GM19193 (cell line): ENCODE data around the gene GNMT.

Experiments used
- POLR2A ChIP-seq: IDR thresholded peaks from 4 replicates; pipeline ENCODE4 v1.6.1; 2011; ENCODE audit not compliant: insufficient read depth, insufficient read length; ENCODE audit errors: extremely low read depth

Gene GNMT

DNA sequence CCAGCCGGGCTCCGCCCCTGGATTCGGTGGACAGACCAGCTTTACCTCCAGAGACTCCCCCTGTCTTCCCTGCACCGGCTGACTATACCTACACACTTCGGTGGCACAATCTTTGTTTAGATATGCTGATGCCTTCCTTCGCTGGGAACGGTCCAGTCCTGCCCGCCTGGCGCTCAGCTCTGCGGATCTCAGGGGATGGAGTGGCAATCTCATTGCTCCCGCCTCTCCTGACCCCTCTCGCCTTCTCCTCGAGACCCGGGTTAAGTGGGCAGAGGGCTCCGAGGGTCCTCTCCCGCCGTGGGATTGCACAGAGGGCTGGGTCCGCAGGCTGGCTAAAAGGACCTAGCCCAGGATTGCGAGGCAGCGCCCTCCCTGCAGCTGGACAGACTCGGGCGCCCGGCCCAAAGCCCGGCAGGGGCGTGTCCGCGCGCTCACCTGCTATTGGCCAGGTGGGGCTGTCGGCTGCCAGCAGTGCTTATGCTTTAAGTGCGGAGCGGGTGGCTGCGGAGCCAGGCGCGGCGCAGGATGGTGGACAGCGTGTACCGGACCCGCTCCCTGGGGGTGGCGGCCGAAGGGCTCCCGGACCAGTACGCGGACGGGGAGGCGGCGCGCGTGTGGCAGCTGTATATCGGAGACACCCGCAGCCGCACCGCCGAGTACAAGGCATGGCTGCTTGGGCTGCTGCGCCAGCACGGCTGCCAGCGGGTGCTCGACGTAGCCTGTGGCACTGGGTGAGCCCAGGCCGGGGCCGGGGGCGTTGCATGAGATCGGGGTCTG is at the start of gene GNMT:
Gene GNMT (plus strand): TSS at position 512 of the 777 bp plus-strand sequence. CDS start 14 bp downstream, at position 526.
- TF ChIP-seq POLR2A = no peak

- TF ChIP-seq POLR2A = no peak
Measured at GRCh38 chr6:42911171-42912021, 49.2 kb upstream of the GNMT start.

GRCh38 chr6:42914546-42914945 is 46.0 kb upstream of the GNMT start:
- TF ChIP-seq POLR2A = no peak

DNA sequence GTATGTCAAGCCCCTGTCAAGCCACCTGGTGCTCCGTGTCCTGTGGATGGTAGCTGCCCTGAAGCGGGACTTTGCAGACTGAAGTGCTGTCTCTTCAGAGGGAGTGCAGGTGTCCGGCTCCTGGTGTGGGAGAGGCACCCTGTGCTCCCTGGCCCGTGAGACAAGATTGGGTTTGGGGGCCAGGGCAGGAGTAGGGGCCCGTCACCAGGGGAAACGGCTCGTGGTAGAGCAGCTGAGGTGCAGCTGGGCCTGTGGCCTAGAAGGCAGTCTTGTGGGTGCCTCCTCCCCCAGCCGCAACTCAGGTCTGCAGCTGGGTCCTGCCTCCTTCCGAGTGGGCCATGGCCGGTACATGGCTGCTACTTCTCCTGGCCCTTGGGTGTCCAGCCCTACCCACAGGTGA is 44.8 kb upstream of the GNMT start, which contains the start of gene PTCRA:
Gene PTCRA (plus strand): TSS at position 322 of the 400 bp plus-strand sequence. CDS start 17 bp downstream, at position 339.
- TF ChIP-seq POLR2A = no peak

DNA sequence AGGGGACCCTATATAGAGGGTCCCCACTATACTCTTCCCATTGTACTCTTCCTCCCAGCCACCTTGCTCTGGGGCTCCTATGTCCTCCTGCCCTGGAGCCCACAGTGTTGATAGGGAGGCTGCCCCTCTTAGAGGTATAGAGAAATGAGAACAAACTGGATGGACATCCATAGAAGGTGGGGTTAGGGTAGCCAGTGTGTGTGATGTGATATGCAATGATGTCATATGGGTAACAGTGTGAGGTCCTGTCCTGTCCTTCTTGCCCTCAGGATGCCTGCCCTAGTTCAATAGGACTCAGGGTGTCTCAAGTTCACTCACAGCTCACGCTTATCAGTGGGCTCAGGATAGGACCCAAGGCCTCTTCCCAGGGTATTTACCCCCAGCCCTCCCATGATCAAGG is 44.3 kb upstream of the GNMT start:
- no peak for TF ChIP-seq POLR2A

GRCh38 chr6:42921801-42922200 is 38.8 kb upstream of the GNMT start:
- TF ChIP-seq POLR2A = no peak

DNA sequence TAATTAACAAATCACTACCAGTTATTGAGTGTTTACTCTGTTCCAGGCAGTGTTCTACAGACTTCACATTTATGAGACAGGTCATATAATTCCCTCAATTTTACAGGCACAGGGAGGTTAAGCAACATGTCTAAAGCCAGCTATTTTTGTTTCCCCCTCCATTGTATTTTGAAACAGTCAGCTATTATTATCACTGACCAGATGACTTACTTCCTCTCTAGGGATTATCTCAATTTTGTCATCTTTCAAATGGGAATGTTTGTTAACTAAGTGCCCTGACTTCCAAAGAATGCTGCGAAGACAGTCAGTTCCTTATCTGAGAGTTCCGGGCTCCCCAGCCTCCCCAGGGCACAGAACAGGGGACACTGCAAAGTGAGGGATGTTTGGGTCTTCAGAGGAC is 36.9 kb upstream of the GNMT start:
- no peak for TF ChIP-seq POLR2A

DNA sequence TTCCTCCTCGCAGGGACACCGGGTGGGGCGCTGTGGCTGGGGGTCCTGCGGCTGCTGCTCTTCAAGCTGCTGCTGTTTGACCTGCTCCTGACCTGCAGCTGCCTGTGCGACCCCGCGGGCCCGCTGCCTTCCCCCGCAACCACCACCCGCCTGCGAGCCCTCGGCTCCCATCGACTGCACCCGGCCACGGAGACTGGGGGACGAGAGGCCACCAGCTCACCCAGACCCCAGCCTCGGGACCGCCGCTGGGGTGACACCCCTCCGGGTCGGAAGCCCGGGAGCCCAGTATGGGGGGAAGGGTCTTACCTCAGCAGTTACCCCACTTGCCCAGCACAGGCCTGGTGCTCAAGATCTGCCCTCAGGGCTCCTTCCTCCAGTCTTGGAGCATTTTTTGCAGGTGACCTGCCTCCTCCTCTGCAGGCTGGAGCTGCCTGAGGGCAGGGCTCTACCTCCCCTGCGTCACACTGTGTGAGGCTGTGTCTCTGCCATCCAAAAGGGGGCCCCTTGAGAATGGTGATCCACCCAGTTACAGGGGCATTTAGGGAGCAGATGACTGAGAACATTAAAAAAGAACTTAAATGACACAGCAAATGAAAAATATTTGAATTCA is 35.2 kb upstream of the GNMT start:
- TF ChIP-seq POLR2A = no peak

GRCh38 chr6:42928986-42929820 is 31.4 kb upstream of the GNMT start, which contains the start of gene CNPY3:
TSS of gene CNPY3 (plus strand) at chr6:42929480. CDS start at chr6:42929571, 91 bp downstream.
- peak; percentile 82 for TF ChIP-seq POLR2A

DNA sequence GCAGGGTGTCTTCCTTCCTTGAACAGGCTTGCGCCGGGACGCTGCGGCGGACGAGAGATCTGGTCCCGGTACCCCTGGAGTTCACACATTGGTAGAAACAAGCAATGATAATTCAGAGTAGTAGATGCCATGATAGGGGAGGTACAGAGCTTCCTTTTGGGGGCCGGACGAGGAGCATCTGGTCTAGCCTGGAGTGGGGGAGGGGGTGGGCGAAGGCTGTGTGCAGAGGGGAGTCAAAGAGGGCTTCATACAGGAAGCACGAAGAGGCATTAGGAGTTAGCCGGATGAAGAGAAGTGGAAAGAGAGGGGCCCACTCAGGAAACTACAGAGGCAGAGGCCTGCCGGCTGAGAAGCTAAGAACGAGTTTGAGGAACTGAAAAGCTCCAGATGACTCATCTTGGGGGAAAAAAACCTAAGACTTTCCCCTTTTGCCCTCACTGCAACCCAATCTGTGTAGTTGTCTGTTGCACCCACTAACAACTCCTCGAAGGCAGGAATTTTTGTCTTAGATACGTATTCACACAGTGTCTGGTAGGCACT is 30.7 kb upstream of the GNMT start:
- TF ChIP-seq POLR2A = no peak

DNA sequence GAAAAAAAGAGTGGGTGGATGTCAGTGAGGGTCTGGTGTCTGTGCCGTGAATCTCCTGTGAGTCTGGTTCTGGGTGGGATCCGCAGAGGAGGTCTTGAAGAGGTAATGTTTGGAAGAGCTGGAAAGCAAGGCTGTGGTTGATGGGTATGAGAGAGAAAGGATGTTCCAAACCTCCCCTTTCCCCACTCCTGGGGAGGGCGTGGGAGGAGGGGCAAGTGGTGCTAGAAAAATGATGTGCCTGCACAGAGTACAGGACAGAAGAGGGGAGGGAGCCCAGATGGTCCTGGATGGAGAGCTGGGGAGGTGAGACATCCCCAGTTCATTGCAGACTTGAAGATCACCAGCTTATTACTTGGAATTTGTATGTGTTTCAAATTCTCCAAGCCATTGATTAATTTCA is 28.1 kb upstream of the GNMT start:
- no peak for TF ChIP-seq POLR2A

GRCh38 chr6:42933205-42933604 is 27.3 kb upstream of the GNMT start:
- TF ChIP-seq POLR2A = no peak

- TF ChIP-seq POLR2A = no peak
Measured at GRCh38 chr6:42935322-42935721, 25.2 kb upstream of the GNMT start.

DNA sequence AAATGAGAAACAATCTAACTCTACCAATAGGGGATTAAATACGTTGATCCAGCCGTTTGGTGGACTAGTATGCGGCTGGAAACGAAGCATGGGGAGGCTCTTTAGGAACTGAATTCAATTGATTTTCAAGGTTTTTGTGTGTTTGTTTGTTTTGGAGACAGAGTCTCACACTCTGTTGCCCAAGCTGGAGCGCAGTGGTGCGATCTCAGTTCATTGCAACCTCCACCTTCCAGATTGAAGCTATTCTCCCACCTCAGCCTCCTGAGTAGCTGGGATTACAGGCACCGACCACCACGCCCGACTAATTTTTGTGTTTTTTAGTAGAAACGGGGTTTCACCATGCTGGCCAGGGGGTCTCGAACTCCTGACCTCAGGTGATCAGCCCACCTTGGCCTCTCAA is 24.2 kb upstream of the GNMT start:
- no peak for TF ChIP-seq POLR2A
